Endothelial cell of umbilical vein (primary cell): ENCODE measurements around the gene KCNE3.

Experiments used
- EZH2 ChIP-seq: IDR thresholded peaks from 2 replicates; pipeline ENCODE4 v1.6.1; 2012; ENCODE audit warnings: borderline replicate concordance, low read depth, mild to moderate bottlenecking, moderate library complexity, low read length, inconsistent platforms; ENCODE audit not compliant: severe bottlenecking
- GATA2 ChIP-seq: IDR thresholded peaks from 2 replicates; pipeline ENCODE4 v1.7.0; 2011; ENCODE audit warnings: low read depth, mild to moderate bottlenecking, moderate library complexity, mixed read lengths, low read length; ENCODE audit not compliant: insufficient read length, insufficient read depth
- JUN ChIP-seq: IDR thresholded peaks from 2 replicates; pipeline ENCODE4 v1.6.1; 2011; ENCODE audit warnings: borderline replicate concordance, low read depth; ENCODE audit not compliant: insufficient read length, insufficient read depth
- MYC ChIP-seq: IDR thresholded peaks from one replicate; pipeline ENCODE4 v1.6.1; 2011; ENCODE audit warnings: mild to moderate bottlenecking, low read depth, low read length
- POLR2A ChIP-seq: IDR thresholded peaks from 2 replicates; pipeline ENCODE4 v1.6.1; 2012; ENCODE audit warnings: low read depth, mild to moderate bottlenecking, control low read depth, low read length
- POLR2AphosphoS5 ChIP-seq: IDR thresholded peaks from 2 replicates; pipeline ENCODE4 v1.6.1; 2012; ENCODE audit warnings: low read depth, mild to moderate bottlenecking, control low read depth, low read length, moderate library complexity; ENCODE audit not compliant: insufficient read depth
- TF ChIP-seq, protein P1 (sequence below), 2 donors: IDR thresholded peaks; 1 replicate in 1 of 2; 2 replicates in 1 of 2; pipeline ENCODE4 v1.5.1; 2011; ENCODE audit warnings: low read length in 2 of 2, mild to moderate bottlenecking in 2 of 2, moderate library complexity in 2 of 2, control low read depth in 1 of 2, inconsistent platforms in 1 of 2, low read depth in 1 of 2; ENCODE audit not compliant: insufficient read depth in 1 of 2; ENCODE audit errors: extremely low read depth in 1 of 2
- TF ChIP-seq, protein P2 (sequence below): IDR thresholded peaks from 2 replicates; pipeline ENCODE4 v1.6.1; 2011; ENCODE audit not compliant: insufficient read depth, insufficient read length

DNA sequence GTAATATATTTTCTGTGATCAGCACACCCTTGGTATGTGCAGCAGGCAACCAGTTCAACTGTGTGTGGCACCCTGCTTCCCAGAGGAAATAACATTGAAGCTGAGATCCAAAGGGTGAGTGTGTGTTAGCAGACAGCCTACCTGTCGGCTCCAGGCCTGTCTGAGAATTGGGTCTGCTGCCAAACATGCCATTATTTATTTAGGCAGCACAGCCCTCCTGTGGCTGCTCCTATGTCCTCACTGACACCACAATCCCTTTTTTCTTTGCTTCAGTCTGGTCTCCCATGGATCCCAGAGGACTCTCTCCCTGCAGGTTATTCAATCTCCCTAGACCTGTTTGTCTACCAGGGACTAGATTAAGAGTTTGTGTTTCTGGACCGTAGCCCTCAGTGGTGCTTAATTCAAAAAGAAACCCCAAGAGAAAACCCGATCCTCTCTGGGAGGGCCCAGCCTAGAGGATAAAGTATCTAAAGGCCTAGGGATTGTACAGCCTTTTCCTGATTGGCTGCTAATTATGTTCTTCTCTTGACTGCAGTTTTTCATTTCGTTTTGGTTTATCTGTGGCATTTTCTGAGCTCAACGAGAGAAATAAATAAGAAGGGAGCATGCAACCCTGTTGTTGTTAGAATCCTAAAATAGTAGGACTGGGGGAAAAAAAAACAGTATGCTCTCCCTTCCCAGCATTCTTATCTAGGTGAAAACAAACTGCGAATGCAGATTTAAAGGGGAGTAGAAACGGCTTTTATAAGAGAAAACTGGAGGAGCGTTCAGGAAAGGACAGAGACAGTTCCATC lies 24.1 kb downstream of the KCNE3 start:
- TF ChIP-seq, protein P1, sequence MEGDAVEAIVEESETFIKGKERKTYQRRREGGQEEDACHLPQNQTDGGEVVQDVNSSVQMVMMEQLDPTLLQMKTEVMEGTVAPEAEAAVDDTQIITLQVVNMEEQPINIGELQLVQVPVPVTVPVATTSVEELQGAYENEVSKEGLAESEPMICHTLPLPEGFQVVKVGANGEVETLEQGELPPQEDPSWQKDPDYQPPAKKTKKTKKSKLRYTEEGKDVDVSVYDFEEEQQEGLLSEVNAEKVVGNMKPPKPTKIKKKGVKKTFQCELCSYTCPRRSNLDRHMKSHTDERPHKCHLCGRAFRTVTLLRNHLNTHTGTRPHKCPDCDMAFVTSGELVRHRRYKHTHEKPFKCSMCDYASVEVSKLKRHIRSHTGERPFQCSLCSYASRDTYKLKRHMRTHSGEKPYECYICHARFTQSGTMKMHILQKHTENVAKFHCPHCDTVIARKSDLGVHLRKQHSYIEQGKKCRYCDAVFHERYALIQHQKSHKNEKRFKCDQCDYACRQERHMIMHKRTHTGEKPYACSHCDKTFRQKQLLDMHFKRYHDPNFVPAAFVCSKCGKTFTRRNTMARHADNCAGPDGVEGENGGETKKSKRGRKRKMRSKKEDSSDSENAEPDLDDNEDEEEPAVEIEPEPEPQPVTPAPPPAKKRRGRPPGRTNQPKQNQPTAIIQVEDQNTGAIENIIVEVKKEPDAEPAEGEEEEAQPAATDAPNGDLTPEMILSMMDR (IDR thresholded peaks at IDR 0.05; ENCODE audit: extremely low read depth in 1 of 2, insufficient read depth in 1 of 2, low read depth in 1 of 2, low read length in 2 of 2) = peak in 1 of 2 donors; percentile 26
- no peak for TF ChIP-seq EZH2
- TF ChIP-seq POLR2A = no peak
- TF ChIP-seq JUN = no peak
- no peak for TF ChIP-seq POLR2AphosphoS5
- TF ChIP-seq MYC = no peak
- no peak for TF ChIP-seq GATA2
- TF ChIP-seq, protein P2, sequence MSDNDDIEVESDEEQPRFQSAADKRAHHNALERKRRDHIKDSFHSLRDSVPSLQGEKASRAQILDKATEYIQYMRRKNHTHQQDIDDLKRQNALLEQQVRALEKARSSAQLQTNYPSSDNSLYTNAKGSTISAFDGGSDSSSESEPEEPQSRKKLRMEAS = no peak
